Measurements from ENCODE around the gene SH3YL1.

DNA sequence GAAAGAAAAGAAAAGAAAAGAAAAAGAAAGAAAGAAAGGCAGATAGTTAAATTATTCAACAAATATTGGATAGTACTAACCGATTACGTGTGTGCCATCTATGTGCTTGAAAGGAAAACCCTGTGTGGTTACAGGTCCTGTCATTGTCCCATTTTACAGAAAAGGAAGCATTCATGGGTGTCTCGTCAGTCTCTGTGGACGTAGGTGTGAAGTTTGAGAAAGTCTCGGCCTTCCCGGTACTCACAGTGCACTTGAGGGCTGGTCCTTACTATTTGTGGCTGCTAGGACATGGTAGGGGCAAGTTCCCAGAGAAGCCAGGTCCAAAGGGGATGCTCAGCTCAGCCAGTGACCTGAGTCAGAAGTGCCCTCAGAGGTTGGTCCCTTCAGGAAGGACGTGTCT lies 19.3 kb downstream of the SH3YL1 start:
- TF ChIP-seq CTCF (IDR thresholded peaks at IDR 0.05; ENCODE audit: insufficient read depth, low read length, poor library complexity, severe bottlenecking), result no peak
- TF ChIP-seq EZH2phosphoT487 (conservative IDR thresholded peaks at IDR 0.05; ENCODE audit: low read length), result no peak

Measured in SU-DHL-6 (cell line).